Measurements from ENCODE around the gene CCZ1. TPM values are rescaled to one million over a fixed set of nuclear protein-coding genes. Genes with fewer than 3 reads are reported as not detected.

Gene CCZ1
- total RNA-seq, result 119 TPM

GRCh38 chr7:5898480-5899224 lies at the start of gene CCZ1:
Gene CCZ1, plus strand, starts transcription at chr7:5898733. Its CDS starts 67 bp downstream, at chr7:5898800.

GRCh38 chr7:5970347-5970911 lies 71.9 kb downstream of the CCZ1 start, which contains the start of gene RSPH10B:
Gene RSPH10B, minus strand, starts transcription at chr7:5970689. Its CDS starts 3,573 bp downstream, at chr7:5967116.

Small RNA genes within 50 kb of the gene (small RNA-seq; reads per million reads assigned to genes)
- gene RN7SL556P, result not detected

Other genes starting within 250 kb of the CCZ1 start
- 39.0 TPM for gene RNF216, start 117.1 kb upstream of the CCZ1 start, total RNA-seq
- gene OCM, start 17.9 kb upstream of the CCZ1 start, total RNA-seq, result not detected
- gene RSPH10B, start 72.0 kb downstream of the CCZ1 start, total RNA-seq, result 4.2 TPM
- 33.9 TPM for gene PMS2, start 110.3 kb downstream of the CCZ1 start, total RNA-seq
- gene AIMP2, start 110.5 kb downstream of the CCZ1 start, total RNA-seq, result 32.3 TPM
- gene ANKRD61, start 132.6 kb downstream of the CCZ1 start, total RNA-seq, result 0.46 TPM
- 46.8 TPM for gene EIF2AK1, start 160.4 kb downstream of the CCZ1 start, total RNA-seq
- gene USP42, start 206.2 kb downstream of the CCZ1 start, total RNA-seq, result 16.6 TPM

Measured in diencephalon (tissue), 1 donor.